ENCODE results near the gene TGM2.

The TGM2 gene

DNA sequence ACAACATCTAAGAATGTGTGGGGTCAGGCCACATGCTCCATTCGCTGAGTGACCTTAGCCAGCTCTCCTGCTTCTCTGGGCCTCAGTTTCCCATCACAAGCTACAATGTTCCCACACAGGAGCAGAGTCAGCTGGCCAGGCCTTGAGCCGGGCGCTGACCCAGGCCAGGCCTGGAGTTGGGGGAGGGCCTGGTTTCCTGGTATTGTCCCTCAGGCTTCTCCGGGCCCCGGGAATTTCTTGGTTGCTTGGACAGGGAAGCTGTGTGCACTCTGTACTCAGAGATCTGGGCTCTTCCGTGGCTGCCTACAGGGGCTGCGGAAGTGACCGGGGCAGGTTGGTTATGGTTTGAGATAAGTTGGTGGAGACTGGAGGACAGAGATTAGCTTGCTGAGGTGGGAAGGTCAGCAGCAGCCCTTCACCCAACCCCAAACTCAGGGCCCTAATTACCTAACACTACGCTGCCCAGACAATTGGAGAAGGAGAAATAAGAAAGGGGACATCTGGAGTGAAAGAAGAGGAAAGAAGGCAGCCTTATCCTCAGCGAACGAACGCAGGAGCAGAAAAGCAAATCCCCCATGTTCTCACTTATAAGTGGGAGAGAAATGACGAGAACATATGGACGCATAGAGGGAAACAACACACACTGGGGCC lies 6.2 kb downstream of the TGM2 start:
- no peak for DNase-seq

DNA sequence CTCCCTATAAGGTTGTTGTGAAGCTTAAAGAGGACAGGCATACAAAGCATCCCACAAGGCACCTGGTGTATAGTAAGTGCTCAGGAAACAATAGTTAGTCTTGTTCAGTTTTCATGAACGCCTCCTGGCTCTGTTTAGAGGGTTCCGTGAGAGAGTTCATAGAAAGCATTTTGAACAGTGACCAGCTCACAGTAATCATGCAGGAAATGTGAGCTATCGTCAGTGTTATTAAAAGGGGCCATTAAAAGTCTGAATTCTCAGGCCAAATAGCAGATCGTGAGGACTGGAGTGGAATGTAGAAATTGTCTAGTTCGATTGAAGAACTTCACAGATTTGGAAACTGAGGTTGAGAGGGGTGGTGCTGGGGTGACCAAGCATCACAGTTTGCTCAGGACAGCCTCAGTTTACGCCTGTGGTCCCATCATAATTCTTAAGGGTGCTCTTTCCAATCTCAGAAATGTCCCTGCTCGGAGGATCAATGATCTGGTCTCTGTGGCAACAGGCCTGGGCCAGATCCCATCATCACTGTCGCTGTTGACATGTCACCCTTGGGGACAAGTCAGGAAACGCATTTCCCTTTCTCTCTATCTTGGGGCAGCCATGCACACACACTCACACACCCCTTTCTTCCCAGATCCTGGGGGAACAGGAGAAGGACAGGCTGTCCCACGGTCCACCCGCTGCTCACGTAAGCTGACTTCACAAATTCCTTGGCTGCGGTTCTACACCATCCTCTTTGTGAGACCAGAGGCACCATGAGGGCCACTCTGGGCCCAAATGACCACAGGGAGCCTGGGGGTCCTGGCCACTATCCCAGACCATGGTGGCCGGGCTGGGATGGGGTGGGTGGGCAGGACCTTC lies 7.2 kb downstream of the TGM2 start:
- no peak for DNase-seq

DNA sequence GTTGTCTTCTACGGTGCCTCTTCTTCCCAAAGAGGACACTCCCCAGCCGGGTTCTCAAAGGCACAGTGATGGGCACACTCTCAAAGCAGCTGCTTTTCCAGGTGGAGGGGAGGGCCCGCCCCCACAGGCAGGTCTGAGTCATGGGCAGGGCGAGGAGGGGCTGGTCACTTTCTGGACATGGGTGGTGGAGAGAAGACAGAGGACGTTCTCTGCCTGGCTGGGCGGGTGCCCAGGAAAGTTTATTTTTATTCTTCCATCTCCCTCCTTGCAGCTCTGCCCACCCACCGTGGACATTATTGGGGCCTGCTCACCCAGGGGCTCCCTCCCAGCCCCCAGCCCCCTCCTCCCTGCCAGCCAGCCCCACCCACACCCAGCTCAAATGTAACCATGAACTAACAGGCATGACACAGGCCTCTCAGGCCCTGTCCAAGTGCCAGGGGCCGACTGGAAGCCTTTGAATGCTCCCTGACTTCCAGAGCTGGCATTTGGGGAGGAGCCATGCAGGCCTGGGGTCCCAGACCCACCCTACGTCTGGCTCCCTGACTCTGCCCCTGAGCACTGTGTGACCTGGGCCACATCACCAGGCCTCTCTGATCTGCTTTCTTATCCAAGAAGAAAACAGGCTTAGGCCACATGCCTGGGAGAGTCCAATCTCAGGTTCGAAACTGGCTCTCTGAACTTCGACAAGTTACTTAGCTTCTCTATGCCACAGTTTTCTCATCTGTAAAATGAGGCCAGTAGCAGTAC lies 8.0 kb downstream of the TGM2 start:
- no peak for DNase-seq

DNA sequence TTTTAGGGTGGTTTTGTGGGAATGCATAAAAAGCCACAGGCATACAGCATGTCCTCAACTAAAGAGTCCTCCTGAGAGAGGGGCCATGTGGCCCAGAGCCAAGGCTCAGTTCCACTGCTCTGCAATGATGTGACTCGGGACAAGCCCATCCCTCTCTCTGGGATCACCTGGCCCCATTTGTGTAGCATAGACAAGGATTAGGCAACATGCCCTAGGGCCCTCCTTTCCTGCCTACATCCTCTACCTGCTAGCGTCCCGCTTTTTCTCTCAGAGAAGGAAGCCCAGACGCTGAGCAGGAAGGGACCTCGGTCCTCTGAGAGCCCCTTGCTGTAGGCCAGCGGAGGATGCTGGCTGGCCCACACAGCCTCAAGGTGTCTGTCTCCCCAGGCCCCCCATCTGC lies 8.8 kb downstream of the TGM2 start:
- DNase-seq: no peak

DNA sequence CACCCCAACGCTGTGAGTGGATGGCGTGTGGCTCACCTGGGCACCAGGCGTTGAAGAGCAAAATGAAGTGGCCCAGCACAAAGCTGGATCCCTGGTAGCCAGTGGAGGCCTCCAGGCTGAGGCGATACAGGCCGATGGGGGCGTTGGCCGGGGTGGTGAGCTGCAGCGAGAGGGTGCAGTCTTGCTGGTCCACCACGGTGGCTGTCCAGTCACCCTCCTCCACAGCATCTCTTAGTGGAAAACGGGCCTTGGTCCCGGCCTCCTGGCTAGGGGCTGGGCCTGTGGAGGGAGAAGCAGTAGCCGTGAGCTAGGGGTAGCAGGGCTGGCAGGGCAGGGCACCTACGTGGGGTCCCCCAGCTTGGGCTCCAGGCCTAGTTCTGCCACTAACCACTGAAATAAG lies 9.3 kb downstream of the TGM2 start:
- no peak for DNase-seq

DNA sequence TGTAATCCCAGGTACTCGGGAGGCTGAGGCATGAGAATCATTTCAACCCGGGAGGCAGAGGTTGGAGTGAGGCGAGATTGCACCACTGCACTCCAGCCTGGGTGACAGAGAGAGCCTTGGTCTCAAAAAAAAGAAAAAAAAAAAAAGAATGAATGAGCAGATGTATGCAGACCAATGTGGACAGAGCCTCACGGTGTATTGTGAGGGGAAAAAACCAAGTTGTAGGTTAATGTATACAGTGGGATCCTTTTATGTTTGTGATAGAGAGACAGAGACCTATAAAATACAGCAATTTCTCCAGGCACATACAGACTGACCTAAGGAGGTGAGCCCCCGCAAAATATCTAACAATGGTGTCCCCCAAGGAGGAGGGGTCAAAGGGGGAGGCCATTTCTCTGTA lies 11.7 kb downstream of the TGM2 start:
- no peak for DNase-seq

DNA sequence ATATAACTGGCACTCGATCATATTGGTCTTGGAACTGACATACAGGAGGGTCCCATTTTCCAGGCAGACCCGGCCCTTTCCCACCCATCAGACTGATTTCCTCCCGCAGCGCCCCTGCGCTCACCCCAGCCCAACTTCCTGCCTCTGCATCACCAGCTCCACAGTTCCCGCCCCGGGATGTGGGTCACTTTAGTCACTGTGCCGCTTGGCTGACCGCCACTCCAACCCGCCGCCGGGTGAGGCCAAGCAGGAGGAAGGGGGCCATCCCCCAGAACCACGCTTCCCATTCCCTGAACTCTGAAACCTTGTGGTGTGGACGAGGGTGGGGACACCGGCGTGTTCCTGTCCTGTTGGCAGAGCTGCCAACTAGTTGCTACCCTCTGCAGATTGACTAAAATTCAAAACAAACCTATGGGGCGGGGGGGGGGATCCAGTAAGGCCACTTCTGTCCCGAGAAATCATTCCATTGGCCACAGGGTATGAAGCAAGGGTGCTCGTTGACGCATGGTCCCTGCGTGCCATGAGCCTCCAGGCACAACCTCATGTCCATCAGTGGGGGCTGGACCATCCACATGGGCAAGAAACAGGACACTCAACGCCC lies 12.3 kb downstream of the TGM2 start:
- no peak for DNase-seq

DNA sequence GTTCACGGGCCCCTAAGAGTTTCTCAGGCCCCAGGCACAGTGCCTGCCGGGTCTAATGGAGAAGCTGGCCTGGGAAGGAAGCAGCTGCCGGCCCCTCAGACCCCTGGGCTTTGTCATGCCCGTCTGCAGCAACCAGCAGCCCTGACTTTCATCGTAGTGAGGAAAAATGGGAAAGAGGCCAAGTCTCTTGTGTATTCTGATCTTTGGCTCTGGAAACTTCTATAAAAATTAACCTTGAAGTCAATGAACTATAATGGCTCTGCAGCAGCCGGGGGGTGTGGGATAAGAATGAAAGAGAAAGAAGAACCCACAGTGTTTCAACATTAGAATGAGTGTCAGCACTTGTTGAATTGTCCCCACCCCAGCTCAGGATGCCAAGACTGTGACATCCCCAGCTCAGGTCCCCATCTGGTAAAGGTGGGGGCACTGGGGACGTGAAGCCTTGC lies 12.9 kb downstream of the TGM2 start:
- DNase-seq: peak in 1 of 2 experiments; percentile 22

DNA sequence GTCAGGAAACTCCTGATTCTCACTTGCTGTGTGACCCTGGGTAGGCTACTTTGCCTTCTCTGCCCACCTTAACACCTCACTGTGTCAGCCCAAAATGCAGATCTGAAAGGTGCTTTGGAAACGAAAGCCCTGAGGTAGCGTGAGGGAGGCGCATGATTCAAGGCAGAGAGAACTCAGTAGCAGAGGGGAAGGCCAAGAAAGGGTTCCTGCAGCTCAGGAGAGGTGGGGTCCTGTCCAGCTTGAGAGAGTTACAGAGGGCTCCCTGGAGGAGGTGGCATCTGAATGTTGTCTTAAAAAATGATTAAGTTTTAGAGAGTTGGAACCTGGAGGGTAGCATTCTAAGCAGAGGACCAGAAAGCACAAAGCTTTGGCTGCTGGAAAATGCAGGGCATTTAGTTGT lies 13.6 kb downstream of the TGM2 start:
- no peak for DNase-seq

DNA sequence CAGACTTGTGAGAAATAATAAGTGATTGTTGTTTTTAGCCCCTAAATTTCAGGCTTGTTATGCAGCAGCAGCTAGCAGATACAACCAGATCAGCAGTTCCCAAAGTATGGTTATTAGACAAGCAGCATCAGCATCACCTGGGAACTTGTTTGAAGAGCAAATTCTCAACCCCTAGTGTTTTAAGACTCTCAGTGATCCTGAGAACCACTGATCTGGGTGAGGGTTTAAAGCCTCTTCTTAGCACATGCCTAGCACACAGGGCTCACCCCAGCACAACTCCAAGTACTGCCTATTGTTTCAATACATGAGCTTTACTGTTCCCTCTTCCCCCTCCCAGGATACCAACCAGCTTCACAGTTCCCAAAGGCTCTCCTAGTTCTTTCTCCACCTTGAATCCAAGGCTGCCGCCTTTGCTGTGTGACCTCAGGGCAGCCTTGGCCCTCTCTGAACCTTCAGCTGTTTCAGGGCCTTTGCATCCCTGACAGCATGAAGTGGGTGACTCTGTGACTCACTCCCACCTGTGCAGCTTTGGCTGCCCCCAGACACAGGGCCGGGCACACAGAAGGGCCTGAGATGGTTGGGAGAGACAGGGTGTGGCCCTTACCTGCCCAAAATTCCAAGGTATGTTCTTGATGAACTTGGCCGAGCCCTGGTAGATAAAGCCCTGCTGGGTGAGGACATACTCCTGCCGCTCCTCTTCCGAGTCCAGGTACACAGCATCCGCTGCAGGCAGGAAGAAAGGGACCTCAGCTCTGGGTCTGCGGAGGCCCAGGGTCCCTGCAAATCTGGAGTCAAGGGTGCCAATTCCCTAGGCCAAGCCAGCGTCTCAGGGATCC lies 14.5 kb downstream of the TGM2 start:
- DNase-seq: no peak

DNA sequence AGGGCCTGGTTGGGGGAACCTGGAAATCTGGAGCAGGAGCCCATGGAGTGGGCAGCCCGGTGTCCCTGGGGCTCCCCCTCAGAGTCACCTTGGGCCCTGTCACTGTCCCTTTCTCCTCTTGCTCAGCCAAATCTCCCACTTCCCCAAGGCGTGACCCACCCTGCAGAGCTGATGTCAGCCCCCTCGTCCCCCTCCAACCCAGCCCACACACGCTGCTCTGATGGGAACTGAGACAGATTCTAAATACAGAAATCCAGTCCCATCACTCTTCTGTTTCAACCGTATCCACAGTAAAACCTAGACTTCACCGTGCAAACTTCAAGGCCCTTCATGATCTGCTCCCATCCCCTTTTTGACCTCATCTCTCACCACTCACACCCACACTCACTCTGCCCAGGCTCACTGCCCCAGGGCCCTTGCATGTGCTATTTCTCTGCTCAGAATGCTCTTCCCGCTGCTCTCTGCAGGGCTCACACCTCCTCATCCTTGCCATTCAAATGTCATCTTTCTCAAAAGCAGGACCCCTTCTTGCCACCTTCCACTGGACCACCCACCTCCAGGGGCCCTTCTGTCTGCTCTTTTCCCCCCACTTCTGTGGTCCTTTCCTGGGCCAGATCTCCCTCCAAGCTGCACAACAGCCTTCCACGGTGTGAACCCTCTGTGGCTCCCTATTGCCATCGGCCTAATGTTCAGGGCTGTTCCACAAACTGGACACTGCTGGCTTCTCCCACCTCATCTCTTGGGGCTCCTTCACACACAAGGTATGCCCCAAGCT lies 16.6 kb downstream of the TGM2 start:
- no peak for DNase-seq

DNA sequence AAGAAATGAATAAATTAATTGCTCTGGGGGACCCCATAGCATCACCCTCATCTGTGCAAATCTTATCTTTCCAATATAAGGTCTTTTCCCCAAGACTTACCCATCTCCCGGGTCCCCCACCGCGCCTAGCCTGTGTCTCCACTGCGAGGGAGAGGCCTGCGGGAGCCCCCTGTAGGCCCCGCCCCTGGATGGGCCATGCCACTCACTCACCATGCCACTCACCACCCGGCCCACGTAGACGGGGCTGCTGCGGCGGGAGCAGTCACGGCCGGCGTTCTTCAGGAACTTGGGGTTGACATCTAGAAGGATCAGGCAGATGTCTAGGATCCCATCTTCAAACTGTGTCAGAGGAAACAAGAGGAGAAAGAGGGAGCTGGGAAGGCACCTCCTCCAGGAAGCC lies 17.3 kb downstream of the TGM2 start:
- DNase-seq: no peak

DNA sequence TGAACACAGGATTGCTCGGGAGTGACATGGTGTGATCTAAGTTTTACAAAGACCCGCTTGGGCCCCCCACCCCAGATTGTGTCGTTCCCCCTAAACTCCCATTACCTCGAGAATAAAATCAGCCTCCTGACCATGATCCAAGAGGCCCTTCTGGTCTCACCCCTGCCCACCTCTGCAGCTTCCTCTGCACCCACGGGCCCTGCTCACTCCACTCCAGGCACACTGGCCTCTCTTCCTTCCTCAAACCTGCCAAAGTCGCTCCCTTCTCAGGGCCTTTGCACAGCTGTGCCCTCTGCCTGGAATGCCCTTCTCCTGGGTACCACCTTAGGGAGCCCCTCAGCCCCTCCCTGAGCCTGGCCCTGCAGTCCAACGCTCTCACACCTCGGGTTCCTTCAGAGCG lies 17.9 kb downstream of the TGM2 start:
- DNase-seq: no peak

DNA sequence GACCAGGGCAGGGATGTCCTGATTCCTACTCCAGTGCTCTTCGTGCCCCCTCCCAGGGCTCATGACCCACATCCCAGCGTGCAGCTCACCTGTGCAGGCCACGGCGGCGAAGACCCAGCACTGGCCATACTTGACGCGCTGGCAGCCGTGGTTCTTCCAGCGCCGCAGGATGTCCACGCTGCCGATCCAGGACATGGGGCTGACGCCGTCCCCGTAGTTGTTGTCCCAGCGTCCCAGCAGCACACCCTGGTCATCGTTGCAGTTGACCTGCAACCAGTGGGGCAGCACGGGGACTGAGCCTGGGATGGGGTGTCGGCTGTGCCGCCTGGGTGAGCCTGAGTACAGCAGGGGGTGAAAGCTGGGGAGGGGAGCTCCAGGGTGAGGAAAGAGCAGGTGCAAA lies 18.4 kb downstream of the TGM2 start:
- DNase-seq: no peak

DNA sequence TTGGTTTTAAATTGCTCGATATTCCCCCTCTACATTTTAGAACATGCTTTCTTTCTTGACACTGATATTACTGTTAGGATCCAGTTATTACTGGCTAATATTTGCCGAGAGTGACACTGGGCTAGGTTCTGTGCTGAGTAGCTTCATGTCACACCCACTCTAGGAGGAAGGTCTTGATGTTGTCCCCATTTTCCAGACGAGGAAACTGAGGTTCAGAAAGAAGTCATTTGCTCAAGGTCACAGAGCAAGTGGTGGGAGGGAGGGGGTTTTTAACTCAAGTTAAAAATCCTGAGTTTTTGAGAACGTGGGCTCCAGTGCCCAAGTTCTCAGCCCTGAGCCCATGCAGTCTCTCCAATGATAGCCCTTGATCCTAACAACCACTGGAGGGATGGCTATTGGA lies 18.9 kb downstream of the TGM2 start:
- DNase-seq: no peak

DNA sequence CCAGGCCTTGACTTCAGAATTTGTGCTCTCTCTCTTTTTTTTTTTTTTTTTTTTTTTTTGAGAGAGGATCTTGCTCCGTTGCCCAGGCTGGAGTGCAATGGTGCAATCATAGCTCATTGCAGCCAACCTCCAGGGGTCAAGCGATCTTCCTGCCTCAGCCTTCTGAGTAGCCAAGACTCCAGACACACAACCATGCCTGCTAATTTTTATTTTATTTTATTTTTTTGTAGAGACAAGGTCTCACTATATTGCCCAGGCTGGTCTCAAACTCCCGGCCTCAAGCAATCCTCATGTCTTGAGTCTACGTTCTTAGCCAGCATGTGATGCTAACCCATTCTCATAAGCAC lies 19.4 kb downstream of the TGM2 start:
- DNase-seq: no peak

DNA sequence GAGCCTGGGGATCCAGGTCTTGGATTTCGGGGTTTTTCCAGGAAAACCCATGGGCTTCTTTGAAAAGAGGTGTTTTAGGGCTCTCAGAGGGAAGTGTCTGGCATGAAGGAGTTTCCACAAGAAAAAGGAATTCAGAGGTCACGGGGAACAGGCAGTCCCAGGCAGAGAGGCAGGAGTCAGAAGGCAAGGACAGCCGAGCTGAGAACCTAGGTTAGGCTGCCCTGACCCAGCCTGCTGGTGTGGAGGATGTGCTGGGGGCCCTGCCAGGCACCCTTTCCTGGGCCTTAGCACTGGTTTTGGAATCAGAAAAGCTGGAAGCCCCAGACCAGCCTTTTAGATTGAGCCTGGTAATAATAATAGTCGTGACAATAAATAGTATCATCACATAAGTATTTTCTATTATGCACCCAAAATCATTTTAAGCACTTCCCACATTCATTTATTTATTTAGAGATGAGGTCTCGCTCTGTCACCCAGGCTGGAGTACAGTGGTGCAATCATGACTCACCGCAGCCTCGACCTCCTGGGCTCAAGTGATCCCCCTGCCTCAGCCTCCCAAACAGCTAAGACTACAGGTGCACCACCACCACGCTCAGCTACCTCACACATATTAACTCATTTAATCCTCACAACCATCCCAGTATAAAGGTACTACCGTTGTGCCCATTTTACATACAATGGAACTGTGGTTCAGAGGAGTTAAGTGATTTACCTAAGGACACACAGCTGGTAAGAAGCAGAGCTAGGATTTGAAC lies 19.9 kb downstream of the TGM2 start:
- no peak for DNase-seq

DNA sequence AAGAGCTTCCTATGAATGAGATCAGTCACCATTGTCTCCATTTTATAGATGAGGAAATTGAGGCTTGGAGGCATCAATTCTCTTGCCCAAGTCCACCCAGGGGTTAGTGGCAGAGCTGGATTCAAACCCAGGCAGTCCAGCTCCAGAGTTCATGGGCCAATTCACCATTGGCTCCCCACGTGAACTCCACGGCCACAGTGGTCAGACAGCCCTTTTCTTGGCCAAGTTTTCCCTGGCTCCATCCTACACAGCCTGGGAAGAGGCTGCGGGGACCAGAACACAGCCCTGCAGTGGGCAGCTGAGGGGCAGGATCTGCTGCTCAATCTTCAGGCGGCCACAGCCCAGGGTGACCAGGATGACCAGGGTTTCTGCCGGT lies 20.5 kb downstream of the TGM2 start:
- no peak for DNase-seq

DNA sequence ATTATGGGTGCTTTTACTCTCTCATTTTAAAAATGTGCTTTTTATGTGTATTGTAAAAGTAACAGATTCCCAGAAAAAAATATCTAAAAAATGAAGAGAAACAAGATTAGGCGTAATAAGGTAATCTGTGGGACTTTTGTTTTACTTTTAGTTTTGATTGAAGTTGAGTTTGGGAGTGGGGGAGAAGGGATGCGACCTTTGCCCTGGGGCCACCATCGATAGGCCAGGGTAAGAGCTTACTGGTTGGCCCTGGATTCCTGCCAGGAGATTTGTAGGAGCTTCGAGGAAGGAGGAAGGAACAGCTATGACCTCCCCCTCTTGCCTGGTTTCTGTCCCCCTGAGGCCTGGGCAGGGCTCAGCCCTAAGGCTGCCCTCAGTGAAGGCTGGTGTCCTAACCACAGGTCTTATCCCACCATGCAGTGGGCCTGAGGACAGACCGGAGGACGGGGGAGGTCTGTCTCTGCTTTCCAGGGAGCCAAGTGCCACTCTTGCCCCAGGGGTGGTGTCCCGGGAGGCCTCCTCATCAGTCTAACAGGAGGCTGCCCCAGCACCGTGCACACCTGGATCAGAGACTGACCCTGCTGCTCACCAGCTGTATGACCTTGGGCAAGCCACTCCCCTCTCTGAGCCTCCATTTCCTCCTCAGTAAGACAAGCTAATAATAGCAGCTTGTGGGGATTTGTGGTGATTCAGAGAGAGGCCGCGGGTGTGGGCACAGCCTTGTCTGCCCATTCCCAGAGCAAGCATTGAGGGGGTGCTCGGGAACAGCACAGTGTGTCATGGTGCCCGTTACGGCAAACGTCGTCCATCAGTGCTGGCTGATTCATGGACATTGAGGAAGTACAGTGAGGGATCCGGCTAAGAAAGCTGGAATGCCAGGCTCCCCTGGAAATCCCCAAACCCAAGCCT lies 21.2 kb downstream of the TGM2 start:
- DNase-seq: no peak

DNA sequence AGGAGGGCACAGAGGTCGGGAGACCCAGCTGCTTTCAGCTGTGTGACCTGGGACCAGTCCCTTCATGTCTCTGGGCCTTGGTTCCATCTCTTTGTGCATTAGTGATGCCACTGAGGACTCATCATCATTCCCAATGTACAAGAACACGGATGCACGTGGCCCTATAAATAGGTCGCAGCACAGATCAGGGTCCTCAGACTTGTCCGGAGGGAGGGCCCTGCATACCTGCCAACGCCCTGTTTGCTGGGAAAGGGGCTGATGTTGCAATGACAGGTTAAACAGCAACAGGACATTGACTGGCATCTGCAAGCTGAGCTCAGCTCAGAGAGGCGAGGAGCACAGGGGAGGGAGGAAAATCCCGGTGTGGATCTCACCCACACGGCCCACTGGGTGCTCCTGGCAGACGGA lies 21.8 kb downstream of the TGM2 start:
- DNase-seq: no peak
